Measurements from ENCODE around the gene COQ10A. TPM values are rescaled to one million over a fixed set of nuclear protein-coding genes. Genes with fewer than 3 reads are reported as not detected.

COQ10A gene
- total RNA-seq (ENCODE audit: low replicate concordance) = 21.3 and 26.4 TPM in 2 replicates
- long read RNA-seq, transcript COQ10A-202 (5 exons, 1,410 nt) = major isoform, 10 of 20 reads
- long read RNA-seq, transcript COQ10A-203 (4 exons, 1,369 nt) = minor isoform, 7 of 20 reads
- long read RNA-seq, partial matches to known transcripts = 1 of 20 reads
- long read RNA-seq, other reads (novel, unspliced or antisense) = 2 of 20 reads

- TF ChIP-seq CTCF (conservative IDR thresholded peaks at IDR 0.05) = peak; percentile 74
- Mint-ChIP-seq H3K36me3 (peaks cover 8% of the 10 kb centered on the region), H3K27me3 (peaks cover 2% of the 10 kb centered on the region), H3K4me3 (peak within 1 kb of the TSS; percentile 97), H3K9me3 (peaks cover 3% of the 10 kb centered on the region), H3K27ac (peak within 1 kb of the TSS; percentile 90), H3K4me1 (ENCODE audit: unreplicated experiment) (peaks cover 9% of the 10 kb centered on the region)
- DNase-seq (ENCODE audit: extremely low spot score, unreplicated experiment) = peak; percentile 89
Observed at GRCh38 chr12:56266693-56267442, at the start of gene COQ10A. TSS of gene COQ10A (plus strand) at chr12:56266942. CDS start at chr12:56267119, 177 bp downstream.

- peaks cover 28% of the 10 kb centered on the region for H3K4me1 Mint-ChIP-seq (ENCODE audit: unreplicated experiment)
- DNase-seq (ENCODE audit: extremely low spot score, unreplicated experiment) = no peak
- peaks cover 9% of the 10 kb centered on the region for H3K36me3 Mint-ChIP-seq
- H3K27me3 Mint-ChIP-seq = no peaks in the 10 kb centered on the region
- no peak overlapping the region for H3K27ac Mint-ChIP-seq
- H3K9me3 Mint-ChIP-seq = no peaks in the 10 kb centered on the region
- H3K4me3 Mint-ChIP-seq = peak overlapping the region; percentile 34
- TF ChIP-seq CTCF (conservative IDR thresholded peaks at IDR 0.05) = no peak
Observed at GRCh38 chr12:56219840-56220239, 46.9 kb upstream of the COQ10A start.

- no peak for TF ChIP-seq CTCF (conservative IDR thresholded peaks at IDR 0.05)
- peak overlapping the region; percentile 99 for H3K4me3 Mint-ChIP-seq
- no peak for DNase-seq (ENCODE audit: extremely low spot score, unreplicated experiment)
- H3K9me3 Mint-ChIP-seq = no peaks in the 10 kb centered on the region
- H3K27me3 Mint-ChIP-seq = no peaks in the 10 kb centered on the region
- H3K36me3 Mint-ChIP-seq = peaks cover 4% of the 10 kb centered on the region
- H3K4me1 Mint-ChIP-seq (ENCODE audit: unreplicated experiment) = peaks cover 36% of the 10 kb centered on the region
- H3K27ac Mint-ChIP-seq = peak overlapping the region; percentile 99
Observed at GRCh38 chr12:56220611-56221231, 46.0 kb upstream of the COQ10A start.

GRCh38 chr12:56221232-56221756 is 45.4 kb upstream of the COQ10A start:
- H3K4me1 Mint-ChIP-seq (ENCODE audit: unreplicated experiment) = peaks cover 36% of the 10 kb centered on the region
- H3K36me3 Mint-ChIP-seq = peaks cover 4% of the 10 kb centered on the region
- H3K9me3 Mint-ChIP-seq = no peaks in the 10 kb centered on the region
- no peak for DNase-seq (ENCODE audit: extremely low spot score, unreplicated experiment)
- H3K4me3 Mint-ChIP-seq = peak overlapping the region; percentile 99
- TF ChIP-seq CTCF (conservative IDR thresholded peaks at IDR 0.05) = no peak
- peak overlapping the region; percentile 99 for H3K27ac Mint-ChIP-seq
- no peaks in the 10 kb centered on the region for H3K27me3 Mint-ChIP-seq

GRCh38 chr12:56221757-56222530 is 44.8 kb upstream of the COQ10A start, which contains the start of gene RNF41:
TSS of gene RNF41 (minus strand) at chr12:56221922. CDS start at chr12:56214047, 7,875 bp downstream.
- Mint-ChIP-seq H3K27ac (peak within 1 kb of the TSS; percentile 99), H3K36me3 (no peaks in the 10 kb centered on the region), H3K4me1 (ENCODE audit: unreplicated experiment) (peaks cover 36% of the 10 kb centered on the region), H3K27me3 (no peaks in the 10 kb centered on the region), H3K9me3 (no peaks in the 10 kb centered on the region), H3K4me3 (peak within 1 kb of the TSS; percentile 99)
- peak; percentile 33 for TF ChIP-seq CTCF (conservative IDR thresholded peaks at IDR 0.05)
- DNase-seq (ENCODE audit: extremely low spot score, unreplicated experiment) = peak; percentile 95
